HG03064 (cell line): ENCODE measurements around the gene STPG4.

ENCODE experiments used
- ATAC-seq: cut with Tn5 transposase; IDR thresholded peaks from one replicate; pipeline ENCODE4 v1.9.1; 2021; ENCODE audit warnings: low read depth; ENCODE audit not compliant: unreplicated experiment

STPG4 gene

GRCh38 chr2:47039913-47040562 is 115.1 kb downstream of the STPG4 start:
- ATAC-seq, result no peak

- ATAC-seq, result no peak
These were observed 115.6 kb downstream of the STPG4 start for GRCh38 chr2:47039489-47039870.

DNA sequence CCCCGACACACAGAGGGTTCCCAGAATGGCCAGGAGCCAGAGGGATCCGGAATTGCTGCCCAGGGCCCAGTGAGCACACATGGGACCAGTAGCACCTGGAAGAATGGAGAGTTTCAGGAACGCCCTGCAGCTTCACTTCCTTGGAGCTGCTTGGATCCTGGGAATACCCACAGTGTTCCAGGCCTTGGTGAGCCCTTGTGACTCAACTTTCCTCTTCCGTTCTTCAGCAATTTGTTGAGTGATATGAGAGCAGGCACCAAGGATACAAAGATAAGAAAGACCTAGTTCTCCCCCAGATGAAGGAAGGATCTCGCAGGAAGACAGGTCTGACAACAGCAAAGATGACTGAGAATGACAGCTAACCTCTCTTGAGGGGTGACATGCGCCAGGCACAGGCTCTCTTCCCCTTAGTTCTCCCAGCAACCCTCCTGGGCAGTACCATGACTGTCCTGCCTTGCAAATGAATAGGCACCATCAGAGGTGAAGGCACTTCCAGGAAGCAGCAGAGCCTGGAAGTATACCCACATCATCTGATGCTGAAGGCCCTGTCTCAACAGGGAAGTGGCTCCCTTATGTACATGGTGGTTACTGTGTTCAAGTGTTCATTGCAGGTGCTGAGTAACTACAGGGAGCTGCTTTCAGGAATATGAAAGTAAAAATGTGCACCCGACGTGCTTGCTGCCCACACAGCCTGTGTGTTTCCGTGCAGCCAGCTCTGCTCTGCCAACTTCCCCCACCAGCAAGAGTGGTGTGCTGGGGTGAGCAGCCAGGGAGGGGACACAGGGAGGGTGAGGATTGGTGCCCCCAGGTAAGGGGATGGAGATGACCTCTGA is 116.2 kb downstream of the STPG4 start:
- ATAC-seq, result no peak

DNA sequence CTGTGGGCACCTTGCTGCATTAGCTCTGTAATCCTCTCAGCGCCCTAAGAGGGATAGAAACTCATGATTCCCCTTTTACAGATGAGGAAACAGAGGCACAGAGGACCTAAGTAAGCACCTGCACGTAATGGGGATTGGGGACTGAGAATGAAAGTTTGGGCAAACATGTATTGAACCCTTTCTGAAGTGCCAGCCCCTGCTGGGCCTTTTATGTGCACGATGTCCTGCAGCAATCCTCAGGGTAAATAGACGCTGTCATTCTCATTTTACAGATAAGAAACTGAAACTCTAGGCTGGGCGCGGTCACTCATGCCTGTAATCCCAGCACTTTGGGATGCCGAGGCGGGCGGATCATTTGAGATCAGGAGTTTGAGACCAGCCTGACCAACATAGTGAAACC is 117.4 kb downstream of the STPG4 start:
- no peak for ATAC-seq
